Stomach (tissue), 4 donors: Measurements from ENCODE around the gene FGD6.

Source experiments
- CTCF ChIP-seq, 7 experiments: fragments of 450-650 bp in 4 of 7; fragments of 200-600 bp in 3 of 7; sonication (generic) in 3 of 7; IDR thresholded peaks; one replicate each; pipeline ENCODE4 v1.5.1; 2016 to 2019; ENCODE audit warnings: antibody characterized with exemption in 7 of 7, control low read depth in 2 of 7, mild to moderate bottlenecking in 1 of 7
- POLR2A ChIP-seq, 4 donors: fragments of 450-650 bp; IDR thresholded peaks; one replicate each; pipeline ENCODE4 v1.6.1; 2016; ENCODE audit warnings: antibody characterized with exemption in 4 of 4, control low read depth in 2 of 4, mild to moderate bottlenecking in 1 of 4, moderate library complexity in 1 of 4
- POLR2AphosphoS5 ChIP-seq, 3 donors: sonication (generic); formaldehyde crosslinking; IDR thresholded peaks; one replicate each; pipeline ENCODE4 v1.6.1; 2016; ENCODE audit warnings: antibody characterized with exemption in 3 of 3

GRCh38 chr12:95083471-95083870 is 133.8 kb downstream of the FGD6 start:
- TF ChIP-seq CTCF (IDR thresholded peaks at IDR 0.05) (no peak), POLR2AphosphoS5 (IDR thresholded peaks at IDR 0.05) (no peak), POLR2A (IDR thresholded peaks at IDR 0.05) (no peak)
